Activated naive CD4-positive, alpha-beta T cell treated with anti-CD3 and anti-CD28 coated beads, Interleukin-2, amount 50 U/mL, for 72 hours (primary cell): ENCODE results near the gene MBD3L1. TPM values are rescaled to one million over a fixed set of nuclear protein-coding genes. Genes with fewer than 3 reads are reported as not detected.

Experiments
- ATAC-seq, 2 donors: fragments of 150-1000 bp; cut with Tn5 transposase; 2 replicates each; pipeline ENCODE4 v1.10.0; 2021; ENCODE audit warnings: mild to moderate bottlenecking in 2 of 2, moderate library complexity in 2 of 2
- DNase-seq, 2 donors: peaks; one replicate each; pipeline ENCODE4 v3.0.0; 2021 to 2022; ENCODE audit warnings: low spot score in 2 of 2
- H3K27ac Mint-ChIP-seq, 2 donors: one replicate each; pipeline ENCODE4 v1.8.0; 2022; ENCODE audit warnings: mild to moderate bottlenecking in 2 of 2, mixed read lengths in 2 of 2
- H3K36me3 Mint-ChIP-seq, 2 donors: one replicate each; pipeline ENCODE4 v1.8.0; 2022; ENCODE audit warnings: mixed read lengths in 2 of 2
- H3K9me3 Mint-ChIP-seq, 2 donors: one replicate each; pipeline ENCODE4 v1.8.0; 2022; ENCODE audit warnings: mixed read lengths in 2 of 2
- total RNA-seq, 2 donors: library from RNA; stranded (reverse); gene quantifications; one replicate each; pipeline ENCODE4 v1.2.3, GENCODE V29; 2022

Gene MBD3L1
- total RNA-seq, 2 donors from 2014 or later, result not detected

DNA sequence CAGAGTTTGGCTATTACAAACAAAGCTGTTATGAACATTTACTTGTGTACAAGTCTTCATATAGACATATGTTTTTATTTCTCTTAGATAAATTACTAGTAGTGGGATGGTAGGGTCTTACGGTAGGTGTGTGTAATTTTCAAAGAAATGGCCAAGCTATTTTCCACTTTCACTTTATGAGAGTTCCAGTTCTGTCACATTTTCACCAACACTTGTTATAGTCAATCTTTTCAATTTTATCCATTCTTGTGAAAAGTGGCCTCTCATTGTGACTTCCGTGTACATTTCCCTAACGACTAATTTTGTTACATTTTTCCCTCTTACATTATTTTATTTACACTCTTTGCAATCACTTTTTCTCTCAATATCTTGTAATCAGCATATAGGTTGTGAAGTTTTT is 18.3 kb downstream of the MBD3L1 start:
- ATAC-seq, result no peak
- no peak for DNase-seq
- peaks cover 8 to 18% of the 10 kb centered on the region in 2 donors for H3K9me3 Mint-ChIP-seq
- H3K27ac Mint-ChIP-seq, result no peak overlapping the region
- peaks cover 0 to 11% of the 10 kb centered on the region in 2 donors for H3K36me3 Mint-ChIP-seq

DNA sequence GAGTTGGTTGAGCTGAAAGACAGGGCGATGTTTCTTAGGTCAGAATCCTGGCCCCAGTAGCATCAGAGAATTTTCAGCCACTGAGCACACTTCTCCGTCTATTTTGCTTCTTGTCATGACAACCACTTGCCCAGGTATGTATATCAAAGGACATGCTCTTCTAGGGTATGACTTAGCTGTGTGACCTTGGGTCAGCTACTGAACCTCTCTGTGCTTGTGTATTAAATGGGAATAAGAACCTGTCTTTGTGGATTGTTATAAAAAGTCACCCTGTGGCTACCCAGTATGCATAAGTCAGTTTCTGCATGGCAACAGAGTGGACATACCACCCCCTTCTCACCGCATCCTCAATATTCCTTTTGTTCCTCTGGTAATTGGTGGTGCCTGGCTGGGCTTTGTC is 26.1 kb downstream of the MBD3L1 start:
- ATAC-seq, result no peak
- Mint-ChIP-seq H3K9me3 (no peaks in the 10 kb centered on the region), H3K36me3 (no peaks in the 10 kb centered on the region), H3K27ac (no peak overlapping the region)
- no peak for DNase-seq

DNA sequence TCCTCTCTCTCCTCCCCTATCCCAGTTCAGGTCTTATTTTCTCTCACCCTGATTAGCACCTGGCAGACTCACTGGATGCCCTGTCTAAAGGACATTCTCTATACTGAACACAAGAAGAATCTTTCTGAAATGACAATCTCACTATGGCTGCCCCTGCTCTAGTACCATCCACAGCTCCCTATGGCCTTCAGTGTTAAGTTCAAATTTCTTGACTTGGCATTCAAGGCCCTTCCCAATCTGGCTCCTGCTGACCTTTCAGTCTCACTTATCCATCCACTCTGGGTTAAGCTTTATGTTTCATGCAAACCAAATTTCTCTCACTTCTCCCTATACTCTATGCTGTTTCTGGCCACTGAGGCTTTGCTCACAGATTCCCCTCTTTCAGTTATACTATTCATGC is 34.2 kb downstream of the MBD3L1 start:
- Mint-ChIP-seq H3K27ac (no peak overlapping the region), H3K36me3 (no peaks in the 10 kb centered on the region), H3K9me3 (no peaks in the 10 kb centered on the region)
- ATAC-seq (no peak), DNase-seq (no peak)

DNA sequence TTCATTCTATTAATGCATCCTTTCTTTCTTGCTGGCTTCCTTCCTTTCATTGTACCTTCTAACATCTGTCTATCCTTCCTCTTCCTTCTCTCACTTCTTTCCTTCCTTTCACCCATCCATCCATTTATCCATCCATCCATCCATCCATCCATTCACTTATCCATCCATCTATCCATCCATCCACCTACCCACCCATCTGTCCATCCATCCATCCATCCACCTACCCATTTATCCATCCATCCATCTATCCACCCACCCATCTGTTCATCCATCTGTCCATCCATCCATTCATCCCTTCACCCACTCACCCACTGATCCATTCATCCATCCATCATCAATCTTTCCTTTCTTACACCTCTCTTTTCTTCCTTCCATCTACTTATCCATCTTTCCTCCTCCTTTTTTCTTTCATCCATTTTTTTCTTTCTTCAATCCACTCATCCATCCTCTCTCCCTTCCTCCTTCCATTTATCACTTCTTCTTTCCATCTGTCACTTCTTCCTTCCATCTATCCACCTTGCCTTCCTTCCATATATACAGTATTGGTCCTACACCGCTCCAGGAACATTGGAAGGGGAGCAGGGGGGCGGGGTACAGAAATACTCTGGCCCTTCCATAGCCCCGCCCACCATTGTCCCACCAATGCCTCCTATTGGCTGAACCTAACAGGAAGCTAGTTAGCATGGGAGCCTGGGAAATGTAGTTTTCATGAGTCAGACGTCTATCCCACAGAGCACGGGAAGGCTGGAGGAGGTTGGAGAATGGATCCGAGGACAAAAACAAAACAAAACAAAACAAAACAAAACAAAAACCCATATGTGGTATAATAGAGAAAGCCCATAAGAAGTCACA is 45.9 kb downstream of the MBD3L1 start:
- peaks cover 9 to 10% of the 10 kb centered on the region in 2 donors for H3K36me3 Mint-ChIP-seq
- H3K27ac Mint-ChIP-seq, result no peak overlapping the region
- ATAC-seq (no peak), DNase-seq (no peak)
- H3K9me3 Mint-ChIP-seq, result peaks cover 16 to 19% of the 10 kb centered on the region in 2 donors

DNA sequence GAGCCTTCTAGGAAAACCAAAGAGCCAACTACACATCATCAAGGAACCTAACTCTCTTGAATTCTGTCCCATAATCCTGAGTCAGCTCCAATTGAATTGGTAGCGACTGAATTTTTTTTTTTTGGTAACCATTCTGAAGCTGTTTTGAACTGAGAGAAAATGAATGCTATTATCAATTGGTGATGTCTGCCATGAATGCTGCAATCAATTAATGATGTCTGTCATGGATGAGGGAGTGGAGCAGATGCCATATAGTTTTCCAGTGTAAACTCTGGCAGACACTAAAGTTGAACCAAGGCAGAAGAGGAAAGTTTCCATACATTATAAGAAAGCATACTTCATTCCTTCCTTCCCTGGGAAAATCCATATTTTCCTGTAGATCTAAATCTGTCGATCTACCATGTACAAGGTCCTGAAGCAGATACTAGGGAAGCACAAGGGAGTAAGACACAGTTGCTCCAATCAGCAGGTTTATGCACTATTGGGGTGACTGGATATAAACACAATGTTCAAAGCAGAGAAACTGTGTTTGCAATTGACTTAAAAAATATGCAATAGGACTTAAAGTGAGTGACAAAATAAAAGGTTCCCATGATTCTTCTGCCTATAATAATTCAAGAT is 48.8 kb downstream of the MBD3L1 start:
- H3K9me3 Mint-ChIP-seq, result peaks cover 16% of the 10 kb centered on the region in 2 donors

DNA sequence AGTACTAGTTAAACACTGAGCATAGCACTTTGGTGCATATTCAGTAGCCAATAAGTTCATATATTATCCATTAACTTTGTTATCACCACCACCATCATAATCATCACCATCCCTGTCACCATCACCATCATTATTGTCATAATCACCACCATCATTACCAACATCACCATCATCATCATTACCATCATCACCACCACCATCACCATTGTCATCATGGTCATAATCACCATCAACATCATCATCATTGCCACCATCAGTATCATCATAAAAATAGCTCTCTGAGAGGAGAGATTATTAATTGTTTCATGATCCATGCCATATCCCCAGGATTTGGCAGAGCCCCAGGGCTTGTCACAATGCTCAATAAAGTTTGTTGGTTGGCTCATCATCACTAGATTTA is 49.3 kb downstream of the MBD3L1 start:
- Mint-ChIP-seq H3K36me3 (peaks cover 9 to 10% of the 10 kb centered on the region in 2 donors), H3K9me3 (peaks cover 16% of the 10 kb centered on the region in 2 donors), H3K27ac (no peak overlapping the region)
- DNase-seq (no peak), ATAC-seq (no peak)

More for the DNA sequence above, 48.8 kb downstream of the MBD3L1 start:
- H3K27ac Mint-ChIP-seq, result no peak overlapping the region
- ATAC-seq, result no peak
- H3K36me3 Mint-ChIP-seq, result peaks cover 9 to 10% of the 10 kb centered on the region in 2 donors
- no peak for DNase-seq

DNA sequence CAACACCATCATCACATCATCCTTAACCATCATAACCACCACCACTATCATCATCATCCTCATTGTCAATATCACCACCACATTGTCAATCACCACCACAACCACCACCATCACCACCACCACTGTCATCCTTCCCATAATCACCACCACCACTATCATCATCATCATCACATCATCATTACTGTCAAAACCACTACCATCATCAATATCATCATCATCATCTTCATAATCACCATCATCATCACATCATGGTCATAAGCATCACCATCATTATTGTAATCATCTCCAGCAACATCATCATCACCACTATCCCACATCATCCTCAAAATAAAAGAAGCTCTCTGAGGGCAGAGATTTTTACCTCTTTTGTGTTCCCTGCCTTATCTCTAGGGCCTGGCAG is 52.2 kb downstream of the MBD3L1 start:
- Mint-ChIP-seq H3K36me3 (peaks cover 0 to 6% of the 10 kb centered on the region in 2 donors), H3K9me3 (peaks cover 0 to 4% of the 10 kb centered on the region in 2 donors), H3K27ac (no peak overlapping the region)
- ATAC-seq (peak in 1 of 2 donors; percentile 3), DNase-seq (no peak)

DNA sequence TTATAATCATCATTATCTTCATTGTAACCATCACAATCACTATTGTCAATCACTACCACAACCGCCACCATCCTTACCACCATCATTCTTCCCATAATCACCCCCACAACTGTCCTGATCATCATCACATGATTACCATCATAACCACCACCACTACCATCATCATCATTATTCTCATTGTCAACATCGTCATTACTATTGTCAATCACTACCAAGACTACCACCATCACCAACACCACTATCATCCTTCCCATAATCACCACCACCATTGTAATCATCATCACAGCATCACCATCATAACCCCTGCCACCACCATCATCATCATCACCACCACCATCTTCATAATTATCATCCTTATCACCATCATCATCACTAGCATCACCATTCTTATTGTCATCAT is 55.2 kb downstream of the MBD3L1 start:
- DNase-seq (no peak), ATAC-seq (no peak)
- Mint-ChIP-seq H3K36me3 (peaks cover 0 to 6% of the 10 kb centered on the region in 2 donors), H3K27ac (no peak overlapping the region), H3K9me3 (no peaks in the 10 kb centered on the region)

DNA sequence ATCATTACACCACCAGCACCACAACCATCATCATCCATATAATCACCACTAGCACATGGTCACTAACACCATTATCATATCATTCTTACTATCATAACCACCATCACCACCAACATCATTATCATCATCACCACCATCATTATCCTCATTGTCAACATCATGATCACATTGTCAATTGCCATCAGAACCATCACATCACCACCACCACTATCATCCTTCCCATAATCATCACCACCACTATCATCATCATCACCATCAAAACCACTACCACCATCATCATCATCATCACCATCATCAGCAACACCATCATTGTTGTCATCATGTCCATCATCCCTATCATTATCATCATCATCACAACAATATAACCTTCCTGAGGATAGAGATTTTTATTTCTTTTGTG is 58.1 kb downstream of the MBD3L1 start:
- H3K27ac Mint-ChIP-seq, result no peak overlapping the region
- H3K36me3 Mint-ChIP-seq, result no peaks in the 10 kb centered on the region
- DNase-seq (no peak), ATAC-seq (no peak)
- no peaks in the 10 kb centered on the region for H3K9me3 Mint-ChIP-seq

Other genes starting within 250 kb of the MBD3L1 start
- 10 to 100 TPM in 1 of 2 donors, 1 to 10 TPM in 1; 5.1 to 11.3 TPM for gene ADAMTS10, start 221.7 kb upstream of the MBD3L1 start, total RNA-seq
- gene NFILZ, start 201.7 kb upstream of the MBD3L1 start, total RNA-seq, result not detected
- gene ACTL9, start 133.6 kb upstream of the MBD3L1 start, total RNA-seq, result not detected
- gene OR2Z1, start 110.7 kb upstream of the MBD3L1 start, total RNA-seq, result not detected
- gene ZNF558, start 73 bp upstream of the MBD3L1 start, total RNA-seq, result 10 to 100 TPM; 32.0 to 36.3 TPM
- under 1 TPM in 1 of 2 donors, not detected in 1; 0.02 TPM for gene MUC16, start 178.0 kb downstream of the MBD3L1 start, total RNA-seq